Panc1 (cell line): ENCODE results near the gene USH2A.

ENCODE experiments used
- CTCF ChIP-seq: fragments of 450-650 bp; IDR thresholded peaks from 2 replicates; pipeline ENCODE4 v1.5.1; 2017; ENCODE audit warnings: mild to moderate bottlenecking
- POLR2AphosphoS5 ChIP-seq: IDR thresholded peaks from 2 replicates; pipeline ENCODE4 v1.6.1; 2012; ENCODE audit warnings: mild to moderate bottlenecking, low read depth, low read length, moderate library complexity
- REST ChIP-seq, 2 experiments: IDR thresholded peaks; 2 replicates each; pipeline ENCODE4 v1.6.1; 2011 to 2012; ENCODE audit warnings: low read depth in 2 of 2, control low read depth in 1 of 2, low read length in 1 of 2, mild to moderate bottlenecking in 1 of 2, moderate library complexity in 1 of 2; ENCODE audit not compliant: insufficient read depth in 1 of 2
- SIN3A ChIP-seq: IDR thresholded peaks from 2 replicates; pipeline ENCODE4 v1.6.1; 2012; ENCODE audit warnings: low read depth, mild to moderate bottlenecking, low read length, moderate library complexity, borderline replicate concordance; ENCODE audit not compliant: insufficient read depth
- TCF7L2 ChIP-seq: IDR thresholded peaks from 2 replicates; pipeline ENCODE4 v1.6.1; 2011; ENCODE audit warnings: mild to moderate bottlenecking, low read depth, low read length, inconsistent platforms

GRCh38 chr1:215652371-215652770 lies 770.9 kb downstream of the USH2A start:
- TF ChIP-seq SIN3A (no peak), CTCF (no peak), POLR2AphosphoS5 (no peak), REST (IDR thresholded peaks at IDR 0.05; ENCODE audit: insufficient read depth in 1 of 2, low read depth in 2 of 2, low read length in 1 of 2) (no peak), TCF7L2 (no peak)
